SK-N-SH (cell line): ENCODE measurements around the gene MEI1.

ENCODE experiments used
- FOXJ3 ChIP-seq: sonication (generic); formaldehyde crosslinking; IDR thresholded peaks from 2 replicates; pipeline ENCODE4 v1.5.1; 2020; ENCODE audit warnings: mild to moderate bottlenecking, missing genetic modification reagents
- IRF3 ChIP-seq: fragments of 150-350 bp; IDR thresholded peaks from 2 replicates; pipeline ENCODE4 v1.6.1; 2016; ENCODE audit warnings: mild to moderate bottlenecking, low read depth, low read length
- JUND ChIP-seq: IDR thresholded peaks from 2 replicates; pipeline ENCODE4 v1.4.0; 2012
- NFIC ChIP-seq: IDR thresholded peaks from 2 replicates; pipeline ENCODE4 v1.4.0; 2012; ENCODE audit warnings: borderline replicate concordance
- POLR2AphosphoS5 ChIP-seq: IDR thresholded peaks from 2 replicates; pipeline ENCODE4 v1.6.1; 2012; ENCODE audit warnings: low read depth, low read length
- RFX5 ChIP-seq: IDR thresholded peaks from 2 replicates; pipeline ENCODE4 v1.6.1; 2012; ENCODE audit warnings: mild to moderate bottlenecking, improper control_type of control experiment, low read length
- TEAD4 ChIP-seq: IDR thresholded peaks from 2 replicates; pipeline ENCODE4 v1.4.0; 2012; ENCODE audit warnings: mild to moderate bottlenecking, borderline replicate concordance; ENCODE audit not compliant: insufficient read depth
- YY1 ChIP-seq: IDR thresholded peaks from 2 replicates; pipeline ENCODE4 v1.4.0; 2012; ENCODE audit warnings: low read depth, mild to moderate bottlenecking
- TF ChIP-seq, protein P1 (sequence below): fragments of 200-600 bp; sonication (generic); IDR thresholded peaks from 2 replicates; pipeline ENCODE4 v1.6.1; 2017; ENCODE audit warnings: antibody characterized with exemption, mild to moderate bottlenecking, moderate library complexity
- TF ChIP-seq, protein P2 (sequence below): IDR thresholded peaks from 2 replicates; pipeline ENCODE4 v1.4.0; 2012; ENCODE audit warnings: low read depth

- TF ChIP-seq, protein P1, sequence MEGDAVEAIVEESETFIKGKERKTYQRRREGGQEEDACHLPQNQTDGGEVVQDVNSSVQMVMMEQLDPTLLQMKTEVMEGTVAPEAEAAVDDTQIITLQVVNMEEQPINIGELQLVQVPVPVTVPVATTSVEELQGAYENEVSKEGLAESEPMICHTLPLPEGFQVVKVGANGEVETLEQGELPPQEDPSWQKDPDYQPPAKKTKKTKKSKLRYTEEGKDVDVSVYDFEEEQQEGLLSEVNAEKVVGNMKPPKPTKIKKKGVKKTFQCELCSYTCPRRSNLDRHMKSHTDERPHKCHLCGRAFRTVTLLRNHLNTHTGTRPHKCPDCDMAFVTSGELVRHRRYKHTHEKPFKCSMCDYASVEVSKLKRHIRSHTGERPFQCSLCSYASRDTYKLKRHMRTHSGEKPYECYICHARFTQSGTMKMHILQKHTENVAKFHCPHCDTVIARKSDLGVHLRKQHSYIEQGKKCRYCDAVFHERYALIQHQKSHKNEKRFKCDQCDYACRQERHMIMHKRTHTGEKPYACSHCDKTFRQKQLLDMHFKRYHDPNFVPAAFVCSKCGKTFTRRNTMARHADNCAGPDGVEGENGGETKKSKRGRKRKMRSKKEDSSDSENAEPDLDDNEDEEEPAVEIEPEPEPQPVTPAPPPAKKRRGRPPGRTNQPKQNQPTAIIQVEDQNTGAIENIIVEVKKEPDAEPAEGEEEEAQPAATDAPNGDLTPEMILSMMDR: no peak
- TF ChIP-seq JUND (no peak), TEAD4 (no peak), POLR2AphosphoS5 (no peak), RFX5 (no peak), YY1 (no peak), FOXJ3 (no peak), NFIC (no peak), IRF3 (no peak)
- TF ChIP-seq, protein P2, sequence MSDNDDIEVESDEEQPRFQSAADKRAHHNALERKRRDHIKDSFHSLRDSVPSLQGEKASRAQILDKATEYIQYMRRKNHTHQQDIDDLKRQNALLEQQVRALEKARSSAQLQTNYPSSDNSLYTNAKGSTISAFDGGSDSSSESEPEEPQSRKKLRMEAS: no peak
These were observed 71.6 kb downstream of the MEI1 start for GRCh38 chr22:41770715-41771468.
